Measurements from ENCODE around the gene H6PD.

The H6PD gene

DNA sequence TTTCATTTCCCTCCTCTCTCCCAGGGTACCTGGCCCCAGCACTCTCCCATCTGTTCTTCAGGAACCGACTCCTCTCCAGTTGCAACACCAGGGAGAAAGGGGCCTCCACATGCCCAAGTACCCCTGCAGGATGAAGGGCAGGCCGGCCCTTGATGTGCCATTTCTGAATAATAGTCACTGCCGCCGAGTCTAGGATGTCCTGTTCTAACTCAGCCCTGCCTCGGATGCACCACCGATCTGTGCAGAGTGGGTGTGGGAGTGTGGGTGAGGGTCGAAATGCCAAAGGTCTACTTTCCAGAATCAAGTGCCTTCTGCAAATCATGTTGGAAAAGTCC, 32.7 kb downstream of the H6PD start:
- peaks cover 23% of the 10 kb centered on the region for H3K4me1 ChIP-seq (ENCODE audit: control insufficient read depth, insufficient read depth, low read depth, low read length)
- H2BK15ac ChIP-seq (ENCODE audit: low read depth, poor library complexity, severe bottlenecking): no peak overlapping the region
- H3K9me3 ChIP-seq (ENCODE audit: control insufficient read depth, low read length): no peaks in the 10 kb centered on the region
- no peaks in the 10 kb centered on the region for H3K27me3 ChIP-seq (ENCODE audit: control insufficient read depth in 1 of 2, insufficient read depth in 1 of 2, low read length in 2 of 2)
- no peak overlapping the region for H2BK12ac ChIP-seq (ENCODE audit: low read length in 2 of 2)
- no peak overlapping the region for H3K4ac ChIP-seq (ENCODE audit: low read depth in 1 of 2, low read length in 2 of 2)
- H3K27ac ChIP-seq (ENCODE audit: low read length, poor library complexity, severe bottlenecking): no peak overlapping the region
- H3K4me2 ChIP-seq (ENCODE audit: low read length, poor library complexity, severe bottlenecking): no peak overlapping the region
- H3K36me3 ChIP-seq (ENCODE audit: control insufficient read depth in 1 of 2, insufficient read depth in 2 of 2, low read depth in 1 of 2, low read length in 2 of 2): peaks cover 43 to 65% of the 10 kb centered on the region in 2 experiments
- no peak overlapping the region for H3K4me3 ChIP-seq (ENCODE audit: insufficient read depth in 1 of 2, low read depth in 1 of 2, low read length in 2 of 2)
- no peak overlapping the region for H3K23ac ChIP-seq (ENCODE audit: low read length in 2 of 2)
- no peak overlapping the region for H2BK5ac ChIP-seq (ENCODE audit: low read depth, low read length, poor library complexity, severe bottlenecking)
- H3K14ac ChIP-seq (ENCODE audit: low read length in 2 of 2): no peak overlapping the region
- no peak overlapping the region for H2BK120ac ChIP-seq (ENCODE audit: low read depth, low read length)
- DNase-seq: no peak
- peaks cover 7% of the 10 kb centered on the region for H3K79me1 ChIP-seq (replicated peaks; ENCODE audit: low read length, poor library complexity, severe bottlenecking)
- peak overlapping the region in 1 of 2 experiments; percentile 46 for H3K18ac ChIP-seq (ENCODE audit: low read depth in 1 of 2, low read length in 2 of 2)
- no peak overlapping the region for H2AFZ ChIP-seq (ENCODE audit: low read depth, low read length)
- H4K8ac ChIP-seq (ENCODE audit: low read length): no peak overlapping the region
- 54% methylated on average over 4 of the region's 7 CpGs for WGBS
- H3K9ac ChIP-seq (ENCODE audit: low read length): peak overlapping the region; percentile 7
- H2AK5ac ChIP-seq (ENCODE audit: low read length, severe bottlenecking): no peak overlapping the region
- H4K91ac ChIP-seq (ENCODE audit: low read length): peak overlapping the region; percentile 6

DNA sequence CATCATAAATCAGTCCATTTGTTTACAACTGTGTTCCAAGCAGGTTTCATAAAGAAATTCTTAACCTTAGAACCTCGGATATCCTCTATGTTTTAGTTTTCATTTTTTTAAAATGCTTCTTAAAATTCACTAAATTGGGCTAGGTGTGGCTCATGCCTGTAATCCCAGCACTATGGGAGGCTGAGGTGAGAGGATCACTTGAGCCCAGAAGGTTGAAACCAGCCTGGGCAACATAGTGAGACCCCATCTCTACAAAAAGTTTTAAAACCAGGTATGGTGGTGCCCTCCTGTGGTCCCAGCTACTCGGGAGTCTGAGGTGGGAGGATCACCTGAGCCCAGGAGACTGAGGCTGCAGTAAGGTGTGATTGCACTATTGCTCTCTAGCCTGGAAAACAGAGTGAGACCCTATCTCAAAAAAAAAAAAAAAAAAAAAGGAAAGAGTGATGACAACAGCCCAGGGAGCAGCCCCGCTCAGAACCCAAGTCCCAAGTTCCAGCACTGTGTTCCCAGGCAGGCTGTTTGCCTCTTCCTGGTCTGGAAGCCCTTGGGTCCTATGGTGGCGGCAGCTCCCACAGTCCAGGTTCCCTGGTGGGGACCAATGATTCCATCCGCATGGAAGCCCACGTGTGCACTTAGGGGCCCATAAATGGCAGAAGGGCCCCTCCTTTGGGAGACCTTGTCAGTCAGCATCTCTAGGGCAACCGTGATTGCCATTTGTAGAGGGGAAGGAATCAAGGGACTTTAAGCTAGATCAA, 33.4 kb downstream of the H6PD start:
- peaks cover 7% of the 10 kb centered on the region for H3K79me1 ChIP-seq (replicated peaks; ENCODE audit: low read length, poor library complexity, severe bottlenecking)
- peaks cover 23% of the 10 kb centered on the region for H3K4me1 ChIP-seq (ENCODE audit: control insufficient read depth, insufficient read depth, low read depth, low read length)
- no peak overlapping the region for H2BK15ac ChIP-seq (ENCODE audit: low read depth, poor library complexity, severe bottlenecking)
- peak overlapping the region; percentile 7 for H3K9ac ChIP-seq (ENCODE audit: low read length)
- no peak overlapping the region for H3K27ac ChIP-seq (ENCODE audit: low read length, poor library complexity, severe bottlenecking)
- DNase-seq: no peak
- H2BK12ac ChIP-seq (ENCODE audit: low read length in 2 of 2): no peak overlapping the region
- no peak overlapping the region for H3K18ac ChIP-seq (ENCODE audit: low read depth in 1 of 2, low read length in 2 of 2)
- no peak overlapping the region for H4K8ac ChIP-seq (ENCODE audit: low read length)
- no peak overlapping the region for H3K4me2 ChIP-seq (ENCODE audit: low read length, poor library complexity, severe bottlenecking)
- 97% methylated on average over 5 of the region's 7 CpGs for WGBS
- H3K27me3 ChIP-seq (ENCODE audit: control insufficient read depth in 1 of 2, insufficient read depth in 1 of 2, low read length in 2 of 2): no peaks in the 10 kb centered on the region
- no peak overlapping the region for H2BK120ac ChIP-seq (ENCODE audit: low read depth, low read length)
- no peak overlapping the region for H4K91ac ChIP-seq (ENCODE audit: low read length)
- no peak overlapping the region for H3K23ac ChIP-seq (ENCODE audit: low read length in 2 of 2)
- H3K9me3 ChIP-seq (ENCODE audit: control insufficient read depth, low read length): no peaks in the 10 kb centered on the region
- H2AK5ac ChIP-seq (ENCODE audit: low read length, severe bottlenecking): no peak overlapping the region
- H2BK5ac ChIP-seq (ENCODE audit: low read depth, low read length, poor library complexity, severe bottlenecking): no peak overlapping the region
- H3K4ac ChIP-seq (ENCODE audit: low read depth in 1 of 2, low read length in 2 of 2): peak overlapping the region in 1 of 2 experiments; percentile 20
- no peak overlapping the region for H3K14ac ChIP-seq (ENCODE audit: low read length in 2 of 2)
- no peak overlapping the region for H3K4me3 ChIP-seq (ENCODE audit: insufficient read depth in 1 of 2, low read depth in 1 of 2, low read length in 2 of 2)
- H3K36me3 ChIP-seq (ENCODE audit: control insufficient read depth in 1 of 2, insufficient read depth in 2 of 2, low read depth in 1 of 2, low read length in 2 of 2): peaks cover 36 to 58% of the 10 kb centered on the region in 2 experiments
- H2AFZ ChIP-seq (ENCODE audit: low read depth, low read length): no peak overlapping the region

DNA sequence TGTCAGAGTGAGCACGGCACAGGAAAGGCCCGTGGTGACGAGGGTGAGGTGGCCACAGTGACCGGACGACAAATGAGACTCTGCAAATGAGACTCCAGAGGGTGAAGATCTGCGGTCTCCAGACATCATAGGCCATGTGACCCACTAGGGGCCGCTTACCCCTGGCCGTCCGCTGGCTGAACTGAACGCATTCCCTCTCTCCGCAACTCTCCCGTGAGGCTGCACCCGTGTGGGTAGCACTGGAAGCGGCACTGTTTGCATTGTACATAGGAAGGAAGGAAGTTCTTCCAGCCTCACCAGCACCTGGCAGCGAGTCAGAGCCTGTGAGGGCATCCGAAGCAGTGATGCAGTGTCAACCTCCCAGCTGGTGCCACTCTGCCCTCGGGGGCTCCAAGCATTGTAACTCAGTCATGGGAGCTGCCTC, 34.5 kb downstream of the H6PD start:
- H3K4ac ChIP-seq (ENCODE audit: low read depth in 1 of 2, low read length in 2 of 2): no peak overlapping the region
- no peak overlapping the region for H2BK15ac ChIP-seq (ENCODE audit: low read depth, poor library complexity, severe bottlenecking)
- H2AK5ac ChIP-seq (ENCODE audit: low read length, severe bottlenecking): no peak overlapping the region
- no peak overlapping the region for H2AFZ ChIP-seq (ENCODE audit: low read depth, low read length)
- no peaks in the 10 kb centered on the region for H3K9me3 ChIP-seq (ENCODE audit: control insufficient read depth, low read length)
- no peak overlapping the region for H3K27ac ChIP-seq (ENCODE audit: low read length, poor library complexity, severe bottlenecking)
- H3K4me2 ChIP-seq (ENCODE audit: low read length, poor library complexity, severe bottlenecking): no peak overlapping the region
- H3K79me1 ChIP-seq (replicated peaks; ENCODE audit: low read length, poor library complexity, severe bottlenecking): peaks cover 7% of the 10 kb centered on the region
- no peak overlapping the region for H2BK5ac ChIP-seq (ENCODE audit: low read depth, low read length, poor library complexity, severe bottlenecking)
- no peak overlapping the region for H3K14ac ChIP-seq (ENCODE audit: low read length in 2 of 2)
- peaks cover 23% of the 10 kb centered on the region for H3K4me1 ChIP-seq (ENCODE audit: control insufficient read depth, insufficient read depth, low read depth, low read length)
- DNase-seq: no peak
- H2BK120ac ChIP-seq (ENCODE audit: low read depth, low read length): no peak overlapping the region
- no peaks in the 10 kb centered on the region for H3K27me3 ChIP-seq (ENCODE audit: control insufficient read depth in 1 of 2, insufficient read depth in 1 of 2, low read length in 2 of 2)
- no peak overlapping the region for H4K91ac ChIP-seq (ENCODE audit: low read length)
- no peak overlapping the region for H3K9ac ChIP-seq (ENCODE audit: low read length)
- H2BK12ac ChIP-seq (ENCODE audit: low read length in 2 of 2): no peak overlapping the region
- WGBS: 79% methylated on average over 17 of the region's 17 CpGs
- H3K18ac ChIP-seq (ENCODE audit: low read depth in 1 of 2, low read length in 2 of 2): no peak overlapping the region
- H3K36me3 ChIP-seq (ENCODE audit: control insufficient read depth in 1 of 2, insufficient read depth in 2 of 2, low read depth in 1 of 2, low read length in 2 of 2): peaks cover 25 to 48% of the 10 kb centered on the region in 2 experiments
- no peak overlapping the region for H4K8ac ChIP-seq (ENCODE audit: low read length)
- no peak overlapping the region for H3K4me3 ChIP-seq (ENCODE audit: insufficient read depth in 1 of 2, low read depth in 1 of 2, low read length in 2 of 2)
- H3K23ac ChIP-seq (ENCODE audit: low read length in 2 of 2): no peak overlapping the region

- no peaks in the 10 kb centered on the region for H3K9me3 ChIP-seq (ENCODE audit: control insufficient read depth, low read length)
- peak overlapping the region in 1 of 2 experiments; percentile 41 for H3K23ac ChIP-seq (ENCODE audit: low read length in 2 of 2)
- H3K79me1 ChIP-seq (replicated peaks; ENCODE audit: low read length, poor library complexity, severe bottlenecking): peaks cover 7% of the 10 kb centered on the region
- no peak overlapping the region for H3K4me2 ChIP-seq (ENCODE audit: low read length, poor library complexity, severe bottlenecking)
- peaks cover 23% of the 10 kb centered on the region for H3K4me1 ChIP-seq (ENCODE audit: control insufficient read depth, insufficient read depth, low read depth, low read length)
- H2AK5ac ChIP-seq (ENCODE audit: low read length, severe bottlenecking): peak overlapping the region; percentile 24
- H4K91ac ChIP-seq (ENCODE audit: low read length): no peak overlapping the region
- no peaks in the 10 kb centered on the region for H3K27me3 ChIP-seq (ENCODE audit: control insufficient read depth in 1 of 2, insufficient read depth in 1 of 2, low read length in 2 of 2)
- no peak overlapping the region for H2AFZ ChIP-seq (ENCODE audit: low read depth, low read length)
- no peak overlapping the region for H3K14ac ChIP-seq (ENCODE audit: low read length in 2 of 2)
- no peak overlapping the region for H3K4ac ChIP-seq (ENCODE audit: low read depth in 1 of 2, low read length in 2 of 2)
- DNase-seq: no peak
- H4K8ac ChIP-seq (ENCODE audit: low read length): no peak overlapping the region
- H3K4me3 ChIP-seq (ENCODE audit: insufficient read depth in 1 of 2, low read depth in 1 of 2, low read length in 2 of 2): no peak overlapping the region
- peak overlapping the region; percentile 26 for H3K9ac ChIP-seq (ENCODE audit: low read length)
- no peak overlapping the region for H2BK12ac ChIP-seq (ENCODE audit: low read length in 2 of 2)
- no peak overlapping the region for H2BK15ac ChIP-seq (ENCODE audit: low read depth, poor library complexity, severe bottlenecking)
- H2BK5ac ChIP-seq (ENCODE audit: low read depth, low read length, poor library complexity, severe bottlenecking): no peak overlapping the region
- H2BK120ac ChIP-seq (ENCODE audit: low read depth, low read length): no peak overlapping the region
- H3K18ac ChIP-seq (ENCODE audit: low read depth in 1 of 2, low read length in 2 of 2): peak overlapping the region in 1 of 2 experiments; percentile 48
- H3K27ac ChIP-seq (ENCODE audit: low read length, poor library complexity, severe bottlenecking): no peak overlapping the region
- WGBS: 78% methylated on average over 12 of the region's 12 CpGs
- peaks cover 19 to 41% of the 10 kb centered on the region in 2 experiments for H3K36me3 ChIP-seq (ENCODE audit: control insufficient read depth in 1 of 2, insufficient read depth in 2 of 2, low read depth in 1 of 2, low read length in 2 of 2)
Measured at GRCh38 chr1:9269721-9270120, 35.1 kb downstream of the H6PD start.
